HG02623 (cell line): ENCODE measurements around the gene ZYX.
A peak's percentile ranks its signal among the peaks of the same experiment; 100 is the strongest.
"Not testable (repeated sequence)": the region's sequence is repeated elsewhere in the genome, so short reads cannot be mapped to it uniquely, and the experiment has no call there.

Experiments used
- ATAC-seq: cut with Tn5 transposase; IDR thresholded peaks from one replicate; pipeline ENCODE4 v1.9.1; 2021; ENCODE audit warnings: moderate library complexity; ENCODE audit not compliant: unreplicated experiment

Gene ZYX

GRCh38 chr7:143416565-143417149, 35.5 kb downstream of the ZYX start:
- peak; percentile 51 for ATAC-seq

- no peak for ATAC-seq
Observed at GRCh38 chr7:143417734-143418383, 36.7 kb downstream of the ZYX start.

- ATAC-seq, result no peak
Observed at GRCh38 chr7:143418681-143419458, 37.7 kb downstream of the ZYX start.

- ATAC-seq, result no peak
Observed at GRCh38 chr7:143419880-143420279, 38.7 kb downstream of the ZYX start.

DNA sequence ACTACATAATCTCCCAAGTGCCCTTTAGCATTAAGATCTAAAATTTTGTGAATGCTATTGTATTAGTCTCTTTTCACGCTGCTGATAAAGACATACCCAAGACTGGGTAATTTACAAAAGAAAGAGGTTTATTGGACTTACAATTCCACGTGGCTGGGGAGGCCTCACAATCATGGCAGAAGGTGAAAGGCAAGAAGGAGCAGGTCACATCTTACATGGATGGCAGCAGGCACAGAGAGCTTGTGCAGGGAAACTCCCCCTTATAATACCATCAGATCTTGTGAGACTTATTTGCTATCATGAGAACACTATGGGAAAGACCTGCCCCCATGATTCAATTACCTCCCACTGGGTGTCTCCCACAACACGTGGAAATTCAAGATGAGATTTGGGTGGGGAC, 39.5 kb downstream of the ZYX start:
- ATAC-seq, result not testable (repeated sequence)

- no peak for ATAC-seq
Observed at GRCh38 chr7:143422033-143422432, 40.9 kb downstream of the ZYX start.

GRCh38 chr7:143424476-143424875, 43.3 kb downstream of the ZYX start:
- ATAC-seq, result not testable (repeated sequence)

DNA sequence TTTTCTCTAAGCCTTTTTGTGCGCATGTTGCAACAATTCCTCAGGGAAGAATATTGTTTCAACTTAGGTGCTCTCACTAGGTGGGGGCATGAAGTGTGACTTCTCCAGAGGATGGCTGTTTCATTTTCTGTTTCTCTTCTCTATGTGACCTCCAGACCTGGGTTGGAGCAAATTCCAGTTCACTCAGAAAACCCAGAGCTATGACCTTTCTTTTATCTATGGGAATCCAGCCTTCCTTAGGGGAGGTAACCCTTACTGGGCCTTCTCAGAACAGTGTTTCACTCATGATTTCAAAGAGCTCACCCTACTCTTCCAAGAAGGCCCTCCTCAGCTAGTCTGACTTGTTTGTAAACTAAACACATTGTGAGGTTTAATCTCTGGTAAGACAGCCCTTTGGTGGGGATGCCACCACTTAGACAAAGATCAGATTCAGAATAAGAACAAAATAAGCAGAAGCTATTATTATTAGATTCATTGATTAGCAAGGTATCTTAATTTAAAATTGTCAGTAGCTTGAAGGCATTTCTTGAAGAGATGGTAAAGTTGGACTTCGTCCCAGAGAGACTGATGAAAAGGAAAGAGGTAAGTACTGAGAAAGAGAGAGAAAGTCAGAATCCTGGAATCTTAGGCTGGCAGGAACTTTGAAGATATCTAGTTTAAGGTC, 45.5 kb downstream of the ZYX start:
- no peak for ATAC-seq

GRCh38 chr7:143429770-143430698, 48.9 kb downstream of the ZYX start:
- ATAC-seq, result no peak

- no peak for ATAC-seq
Observed at GRCh38 chr7:143431109-143431508, 50.0 kb downstream of the ZYX start.

- no peak for ATAC-seq
Observed at GRCh38 chr7:143433759-143434158, 52.6 kb downstream of the ZYX start.

GRCh38 chr7:143434660-143435059, 53.5 kb downstream of the ZYX start:
- no peak for ATAC-seq

DNA sequence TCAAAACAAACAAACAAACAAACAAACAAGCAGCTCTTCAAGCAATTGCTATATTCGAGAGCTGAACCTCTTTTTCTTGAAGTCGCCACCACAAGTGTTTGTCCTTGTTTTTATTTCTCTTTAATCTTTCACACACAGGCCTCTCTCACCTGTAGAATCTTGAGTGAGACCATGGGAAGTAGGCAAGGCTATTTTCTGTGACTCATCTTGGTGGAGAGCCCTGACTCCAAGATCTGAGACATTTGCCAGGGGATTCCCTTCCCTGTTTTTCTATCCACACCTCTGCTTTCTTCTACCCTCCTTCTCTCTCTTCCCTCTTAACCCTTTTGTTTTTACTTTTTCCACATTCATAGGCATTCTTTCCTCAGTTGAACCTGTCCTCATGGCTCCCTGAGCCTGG, 54.1 kb downstream of the ZYX start:
- ATAC-seq, result no peak

GRCh38 chr7:143436325-143436946, 55.3 kb downstream of the ZYX start:
- ATAC-seq, result peak; percentile 89

- no peak for ATAC-seq
Observed at GRCh38 chr7:143437578-143437977, 56.4 kb downstream of the ZYX start.

DNA sequence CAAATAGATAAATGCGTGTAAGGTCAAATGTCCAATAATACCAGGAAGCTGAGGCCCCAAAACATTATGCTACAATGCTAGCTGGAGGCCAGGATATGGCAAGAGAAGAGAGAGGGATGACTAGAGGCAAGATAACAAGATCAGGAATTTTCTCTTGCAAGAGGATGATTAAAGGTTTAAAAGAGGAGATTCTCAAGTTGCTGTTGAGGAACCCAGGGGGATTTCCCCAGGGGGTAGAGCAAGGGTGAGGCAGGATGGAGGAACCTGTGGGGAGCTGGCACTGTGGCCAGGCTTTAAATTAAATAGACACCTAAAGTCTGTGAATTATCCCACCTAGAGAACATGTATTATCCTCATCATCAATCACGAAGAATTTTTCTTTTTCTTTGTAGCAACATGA, 58.7 kb downstream of the ZYX start:
- no peak for ATAC-seq
